Inflammatory macrophage treated with lipopolysaccharide for 1 hour (primary cell): ENCODE data around the gene HLA-DMA.

ENCODE experiments used
- DNase-seq, 2 donors: peaks; one replicate each; pipeline ENCODE4 v3.0.0-alpha.2; 2020 to 2022

The HLA-DMA gene

GRCh38 chr6:32952817-32953739, at the start of gene HLA-DMA:
Gene HLA-DMA, minus strand, starts transcription at chr6:32953097. Its CDS starts 61 bp downstream, at chr6:32953036.
- DNase-seq, result peak; percentile 99 to 100

GRCh38 chr6:33001685-33002084, 48.8 kb upstream of the HLA-DMA start:
- no peak for DNase-seq

- DNase-seq, result no peak
Observed at GRCh38 chr6:33000055-33000454, 47.2 kb upstream of the HLA-DMA start.

- DNase-seq, result no peak
Observed at GRCh38 chr6:32995448-32995847, 42.6 kb upstream of the HLA-DMA start.

GRCh38 chr6:32993363-32993973, 40.6 kb upstream of the HLA-DMA start:
- DNase-seq, result no peak

GRCh38 chr6:32991972-32992371, 39.1 kb upstream of the HLA-DMA start:
- no peak for DNase-seq

- no peak for DNase-seq
Observed at GRCh38 chr6:32989368-32989767, 36.5 kb upstream of the HLA-DMA start.

- peak; percentile 59 to 88 for DNase-seq
Observed at GRCh38 chr6:32984622-32985389, 31.9 kb upstream of the HLA-DMA start.

GRCh38 chr6:32983964-32984621, 31.2 kb upstream of the HLA-DMA start:
- no peak for DNase-seq

- DNase-seq, result no peak
Observed at GRCh38 chr6:32983493-32983848, 30.6 kb upstream of the HLA-DMA start.

GRCh38 chr6:32982702-32983492, 30.0 kb upstream of the HLA-DMA start:
- DNase-seq, result no peak

- no peak for DNase-seq
Observed at GRCh38 chr6:32982084-32982701, 29.3 kb upstream of the HLA-DMA start.

GRCh38 chr6:32980488-32981038, 27.7 kb upstream of the HLA-DMA start:
- no peak for DNase-seq

- no peak for DNase-seq
Observed at GRCh38 chr6:32979720-32980487, 27.0 kb upstream of the HLA-DMA start.

GRCh38 chr6:32977953-32978324, 25.0 kb upstream of the HLA-DMA start:
- DNase-seq, result no peak

- no peak for DNase-seq
Observed at GRCh38 chr6:32977272-32977952, 24.5 kb upstream of the HLA-DMA start.

GRCh38 chr6:32976334-32977069, 23.6 kb upstream of the HLA-DMA start:
- DNase-seq, result no peak

GRCh38 chr6:32975886-32976285, 23.0 kb upstream of the HLA-DMA start:
- no peak for DNase-seq
